Adipocyte (in vitro differentiated cells): ENCODE data around the gene PPP1R7.

Experiments used
- DNase-seq: peaks from one replicate; pipeline ENCODE4 v3.0.0-alpha.2; 2015; ENCODE audit warnings: low read depth
- H3K27me3 ChIP-seq: replicated peaks from 2 replicates; pipeline ENCODE4 v1.7.0; 2013; ENCODE audit warnings: mild to moderate bottlenecking, low read length, moderate library complexity; ENCODE audit not compliant: control insufficient read depth, insufficient read depth
- H3K36me3 ChIP-seq: 2 replicates; pipeline ENCODE4 v1.7.0; 2013; ENCODE audit warnings: low read length, mild to moderate bottlenecking, moderate library complexity; ENCODE audit not compliant: control insufficient read depth, insufficient read depth, severe bottlenecking
- H3K4me1 ChIP-seq: 2 replicates; pipeline ENCODE4 v1.7.0; 2013; ENCODE audit warnings: mild to moderate bottlenecking, low read length, moderate library complexity; ENCODE audit not compliant: control insufficient read depth, insufficient read depth
- H3K4me3 ChIP-seq: 2 replicates; pipeline ENCODE4 v1.7.0; 2013; ENCODE audit warnings: mild to moderate bottlenecking, low read length, moderate library complexity
- H3K9ac ChIP-seq: 2 replicates; pipeline ENCODE4 v1.7.0; 2013; ENCODE audit warnings: mild to moderate bottlenecking, low read length, moderate library complexity
- H3K9me3 ChIP-seq: 2 replicates; pipeline ENCODE4 v1.7.0; 2013; ENCODE audit warnings: mild to moderate bottlenecking, low read length, moderate library complexity; ENCODE audit not compliant: control insufficient read depth

Gene PPP1R7

GRCh38 chr2:241142593-241142992, 7.7 kb upstream of the PPP1R7 start:
- DNase-seq = no peak
- Histone ChIP-seq H3K27me3 (no peaks in the 10 kb centered on the region), H3K9ac (no peak overlapping the region), H3K4me3 (no peak overlapping the region), H3K36me3 (no peaks in the 10 kb centered on the region), H3K4me1 (no peaks in the 10 kb centered on the region), H3K9me3 (no peaks in the 10 kb centered on the region)

GRCh38 chr2:241146286-241146685, 4.0 kb upstream of the PPP1R7 start:
- Histone ChIP-seq H3K27me3 (no peaks in the 10 kb centered on the region), H3K9me3 (no peaks in the 10 kb centered on the region), H3K4me1 (peaks cover 9% of the 10 kb centered on the region), H3K36me3 (no peaks in the 10 kb centered on the region), H3K9ac (no peak overlapping the region), H3K4me3 (no peak overlapping the region)
- no peak for DNase-seq

GRCh38 chr2:241147336-241147735, 2.9 kb upstream of the PPP1R7 start:
- H3K36me3 ChIP-seq = no peaks in the 10 kb centered on the region
- no peak overlapping the region for H3K4me3 ChIP-seq
- no peak for DNase-seq
- no peaks in the 10 kb centered on the region for H3K9me3 ChIP-seq
- no peak overlapping the region for H3K9ac ChIP-seq
- H3K4me1 ChIP-seq = peaks cover 14% of the 10 kb centered on the region
- H3K27me3 ChIP-seq = no peaks in the 10 kb centered on the region

GRCh38 chr2:241148239-241148638, 2.0 kb upstream of the PPP1R7 start:
- H3K9ac ChIP-seq = peak overlapping the region; percentile 77
- peak overlapping the region; percentile 92 for H3K4me3 ChIP-seq
- H3K36me3 ChIP-seq = no peaks in the 10 kb centered on the region
- DNase-seq = no peak
- H3K4me1 ChIP-seq = peaks cover 15% of the 10 kb centered on the region
- H3K27me3 ChIP-seq = no peaks in the 10 kb centered on the region
- no peaks in the 10 kb centered on the region for H3K9me3 ChIP-seq

- Histone ChIP-seq H3K27me3 (no peaks in the 10 kb centered on the region), H3K4me3 (peak within 1 kb of the TSS; percentile 92), H3K9me3 (no peaks in the 10 kb centered on the region), H3K36me3 (no peaks in the 10 kb centered on the region), H3K9ac (peak within 1 kb of the TSS; percentile 89), H3K4me1 (peaks cover 15% of the 10 kb centered on the region)
- DNase-seq = peak; percentile 97
Observed at GRCh38 chr2:241148891-241149674, 1.2 kb upstream of the PPP1R7 start, which contains the start of gene PASK. PASK (minus strand) TSS chr2:241149472; CDS start chr2:241143032, 6,440 bp downstream.

- DNase-seq = no peak
- Histone ChIP-seq H3K4me1 (peaks cover 15% of the 10 kb centered on the region), H3K4me3 (peak overlapping the region; percentile 92), H3K9me3 (no peaks in the 10 kb centered on the region), H3K9ac (peak overlapping the region; percentile 89), H3K27me3 (no peaks in the 10 kb centered on the region), H3K36me3 (no peaks in the 10 kb centered on the region)
Observed at GRCh38 chr2:241149675-241149924, 667 bp upstream of the PPP1R7 start.

- H3K4me3 ChIP-seq = peak overlapping the region; percentile 92
- H3K4me1 ChIP-seq = peaks cover 19% of the 10 kb centered on the region
- H3K27me3 ChIP-seq = no peaks in the 10 kb centered on the region
- H3K36me3 ChIP-seq = no peaks in the 10 kb centered on the region
- H3K9ac ChIP-seq = peak overlapping the region; percentile 89
- no peaks in the 10 kb centered on the region for H3K9me3 ChIP-seq
- no peak for DNase-seq
Observed at GRCh38 chr2:241150660-241151530, 628 bp downstream of the PPP1R7 start.

GRCh38 chr2:241151934-241152660, 1.8 kb downstream of the PPP1R7 start:
- Histone ChIP-seq H3K4me1 (peaks cover 19% of the 10 kb centered on the region), H3K4me3 (no peak overlapping the region), H3K36me3 (no peaks in the 10 kb centered on the region), H3K9me3 (no peaks in the 10 kb centered on the region), H3K9ac (no peak overlapping the region), H3K27me3 (no peaks in the 10 kb centered on the region)
- no peak for DNase-seq

GRCh38 chr2:241153616-241154015, 3.3 kb downstream of the PPP1R7 start:
- no peak overlapping the region for H3K4me3 ChIP-seq
- no peak for DNase-seq
- H3K27me3 ChIP-seq = no peaks in the 10 kb centered on the region
- H3K9ac ChIP-seq = no peak overlapping the region
- no peaks in the 10 kb centered on the region for H3K9me3 ChIP-seq
- H3K36me3 ChIP-seq = peaks cover 10% of the 10 kb centered on the region
- peaks cover 19% of the 10 kb centered on the region for H3K4me1 ChIP-seq

GRCh38 chr2:241154915-241155314, 4.6 kb downstream of the PPP1R7 start:
- no peak for DNase-seq
- H3K4me1 ChIP-seq = peaks cover 17% of the 10 kb centered on the region
- H3K9ac ChIP-seq = no peak overlapping the region
- H3K4me3 ChIP-seq = no peak overlapping the region
- H3K36me3 ChIP-seq = peaks cover 22% of the 10 kb centered on the region
- no peaks in the 10 kb centered on the region for H3K9me3 ChIP-seq
- H3K27me3 ChIP-seq = no peaks in the 10 kb centered on the region

GRCh38 chr2:241155936-241156335, 5.7 kb downstream of the PPP1R7 start:
- peaks cover 30% of the 10 kb centered on the region for H3K36me3 ChIP-seq

More at GRCh38 chr2:241155936-241156335, 5.7 kb downstream of the PPP1R7 start:
- DNase-seq = no peak
- Histone ChIP-seq H3K9me3 (no peaks in the 10 kb centered on the region), H3K9ac (no peak overlapping the region), H3K4me3 (no peak overlapping the region), H3K27me3 (no peaks in the 10 kb centered on the region), H3K4me1 (peaks cover 17% of the 10 kb centered on the region)
